HUES48 (cell line): ENCODE measurements around the gene LUZP4.
A peak's percentile ranks its signal among the peaks of the same experiment; 100 is the strongest.
"Not testable (repeated sequence)": the region's sequence is repeated elsewhere in the genome, so short reads cannot be mapped to it uniquely, and the experiment has no call there.

Experiments used
- H3K27ac ChIP-seq: one replicate; pipeline ENCODE4 v1.7.0; 2013; ENCODE audit warnings: low read depth, low read length, inconsistent platforms
- H3K27me3 ChIP-seq: 2 replicates; pipeline ENCODE4 v1.6.1; 2013; ENCODE audit warnings: mild to moderate bottlenecking, low read length; ENCODE audit not compliant: control insufficient read depth, insufficient read depth
- H3K36me3 ChIP-seq: 2 replicates; pipeline ENCODE4 v1.6.1; 2013; ENCODE audit warnings: low read length; ENCODE audit not compliant: control insufficient read depth, insufficient read depth
- H3K4me1 ChIP-seq: 2 replicates; pipeline ENCODE4 v1.6.1; 2013; ENCODE audit warnings: mild to moderate bottlenecking, low read length; ENCODE audit not compliant: control insufficient read depth, insufficient read depth
- H3K4me3 ChIP-seq: 2 replicates; pipeline ENCODE4 v1.5.1; 2013; ENCODE audit warnings: mild to moderate bottlenecking, low read depth, low read length
- H3K9ac ChIP-seq: 2 replicates; pipeline ENCODE4 v1.6.1; 2013; ENCODE audit warnings: mild to moderate bottlenecking, low read depth, low read length, moderate library complexity
- H3K9me3 ChIP-seq: 2 replicates; pipeline ENCODE4 v1.6.1; 2013; ENCODE audit warnings: low read length; ENCODE audit not compliant: control insufficient read depth, insufficient read depth

The LUZP4 gene

GRCh38 chrX:115333446-115333845 lies 43.9 kb downstream of the LUZP4 start:
- 0 out of 2 replicates have a peak, but pooled peaks cover 3% of the 10 kb centered on the region for H3K27me3 ChIP-seq
- H3K4me1 ChIP-seq: peaks cover 16% of the 10 kb centered on the region
- no peak overlapping the region for H3K4me3 ChIP-seq
- no peak overlapping the region for H3K9ac ChIP-seq
- no peaks in the 10 kb centered on the region for H3K9me3 ChIP-seq
- no peak overlapping the region for H3K27ac ChIP-seq
- H3K36me3 ChIP-seq: no peaks in the 10 kb centered on the region

- no peaks in the 10 kb centered on the region for H3K36me3 ChIP-seq
- H3K4me3 ChIP-seq: no peak overlapping the region
- peaks cover 7% of the 10 kb centered on the region; the same call in 1 of the 2 replicates for H3K27me3 ChIP-seq
- no peaks in the 10 kb centered on the region for H3K9me3 ChIP-seq
- no peak overlapping the region for H3K9ac ChIP-seq
- H3K27ac ChIP-seq: no peak overlapping the region
- peaks cover 15% of the 10 kb centered on the region for H3K4me1 ChIP-seq
These were observed 48.1 kb downstream of the LUZP4 start for GRCh38 chrX:115337491-115338144.

DNA sequence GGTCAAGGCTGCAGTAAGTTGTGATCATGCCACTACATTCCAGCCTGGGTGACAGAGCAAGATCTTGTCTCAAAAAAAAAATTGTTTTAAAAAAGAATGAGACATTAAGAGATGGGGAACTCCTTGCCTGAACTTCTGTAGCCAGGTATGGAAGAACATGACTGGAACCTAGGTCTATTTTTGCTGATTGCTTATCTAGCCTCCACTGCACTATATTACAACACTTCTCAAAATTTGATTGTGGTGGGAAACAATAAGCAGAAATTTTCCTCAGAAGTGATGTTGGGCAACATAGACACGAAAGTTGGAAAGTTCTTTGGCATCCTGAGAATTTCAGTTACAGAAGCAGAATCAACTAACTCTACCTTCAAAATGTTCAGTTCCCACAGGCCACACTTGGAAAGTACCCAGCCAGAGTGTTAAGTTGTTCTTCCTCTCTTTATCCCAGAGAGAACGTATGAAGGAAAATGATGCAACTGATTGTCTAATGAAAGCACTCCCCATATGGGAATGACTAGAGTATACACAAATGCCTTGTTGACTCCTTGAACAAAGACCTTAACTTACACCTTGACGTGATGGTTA lies 50.0 kb downstream of the LUZP4 start:
- peaks cover 9% of the 10 kb centered on the region for H3K4me1 ChIP-seq

DNA sequence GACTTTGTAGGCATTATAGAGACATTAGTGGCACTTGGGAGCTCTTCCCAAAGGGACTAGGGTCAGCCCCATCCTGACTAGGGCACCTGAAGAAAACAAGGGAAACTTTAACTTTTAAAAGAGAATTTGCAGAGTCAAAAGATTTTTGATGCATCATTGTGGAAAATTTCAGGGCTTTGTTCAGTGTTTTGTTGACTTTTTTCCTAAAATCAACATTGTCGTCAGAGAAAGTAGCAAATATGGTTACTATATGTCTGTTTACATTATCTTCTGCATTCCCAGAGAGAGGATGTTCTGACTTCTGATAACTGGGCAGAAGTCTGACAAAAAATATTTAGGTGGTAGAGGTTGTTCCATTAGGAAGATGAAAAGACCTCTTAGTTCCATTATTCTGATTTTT lies 51.9 kb downstream of the LUZP4 start:
- peaks cover 16% of the 10 kb centered on the region for H3K4me1 ChIP-seq
- H3K36me3 ChIP-seq: no peaks in the 10 kb centered on the region
- H3K9ac ChIP-seq: no peak overlapping the region
- peaks cover 5% of the 10 kb centered on the region; the same call in 1 of the 2 replicates for H3K27me3 ChIP-seq
- no peak overlapping the region for H3K4me3 ChIP-seq
- H3K9me3 ChIP-seq: no peaks in the 10 kb centered on the region
- no peak overlapping the region for H3K27ac ChIP-seq

More for the DNA sequence above, 50.0 kb downstream of the LUZP4 start:
- no peak overlapping the region for H3K9ac ChIP-seq
- no peaks in the 10 kb centered on the region for H3K36me3 ChIP-seq
- H3K27me3 ChIP-seq: peaks cover 5% of the 10 kb centered on the region; the same call in 1 of the 2 replicates
- H3K4me3 ChIP-seq: no peak overlapping the region
- H3K27ac ChIP-seq: no peak overlapping the region
- H3K9me3 ChIP-seq: no peaks in the 10 kb centered on the region

- H3K4me3 ChIP-seq: no peak overlapping the region
- peaks cover 7% of the 10 kb centered on the region; the same call in 1 of the 2 replicates for H3K9me3 ChIP-seq
- no peaks in the 10 kb centered on the region for H3K36me3 ChIP-seq
- H3K4me1 ChIP-seq: peaks cover 16% of the 10 kb centered on the region
- H3K9ac ChIP-seq: no peak overlapping the region
- peak overlapping the region; percentile 75 for H3K27ac ChIP-seq
- peaks cover 5% of the 10 kb centered on the region; the same call in 1 of the 2 replicates for H3K27me3 ChIP-seq
These were observed 55.5 kb downstream of the LUZP4 start for GRCh38 chrX:115344885-115345614.

DNA sequence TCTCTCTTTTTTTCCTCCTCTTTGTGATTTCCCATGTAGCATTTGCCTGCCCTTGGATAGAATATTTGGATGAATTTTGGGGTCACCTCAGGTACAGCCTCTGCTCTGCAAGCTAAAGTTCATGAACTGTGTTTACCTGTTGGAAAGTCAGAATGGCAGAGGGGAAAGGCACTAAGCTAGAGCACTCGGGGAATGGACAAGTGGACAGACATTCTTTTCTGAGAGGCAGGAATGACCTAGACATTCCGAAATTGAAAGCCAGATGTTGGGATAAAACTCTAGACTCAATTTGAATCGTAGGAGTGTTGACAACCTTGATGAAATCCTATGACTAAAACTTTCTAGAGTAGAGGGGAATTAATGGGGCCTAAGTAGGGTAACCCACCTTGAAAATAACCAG lies 56.1 kb downstream of the LUZP4 start:
- H3K4me3 ChIP-seq: no peak overlapping the region
- no peak overlapping the region for H3K9ac ChIP-seq
- peaks cover 7% of the 10 kb centered on the region; the same call in 1 of the 2 replicates for H3K9me3 ChIP-seq
- H3K36me3 ChIP-seq: no peaks in the 10 kb centered on the region
- H3K27ac ChIP-seq: peak overlapping the region; percentile 75
- peaks cover 7% of the 10 kb centered on the region; the same call in 1 of the 2 replicates for H3K27me3 ChIP-seq
- H3K4me1 ChIP-seq: peaks cover 15% of the 10 kb centered on the region

DNA sequence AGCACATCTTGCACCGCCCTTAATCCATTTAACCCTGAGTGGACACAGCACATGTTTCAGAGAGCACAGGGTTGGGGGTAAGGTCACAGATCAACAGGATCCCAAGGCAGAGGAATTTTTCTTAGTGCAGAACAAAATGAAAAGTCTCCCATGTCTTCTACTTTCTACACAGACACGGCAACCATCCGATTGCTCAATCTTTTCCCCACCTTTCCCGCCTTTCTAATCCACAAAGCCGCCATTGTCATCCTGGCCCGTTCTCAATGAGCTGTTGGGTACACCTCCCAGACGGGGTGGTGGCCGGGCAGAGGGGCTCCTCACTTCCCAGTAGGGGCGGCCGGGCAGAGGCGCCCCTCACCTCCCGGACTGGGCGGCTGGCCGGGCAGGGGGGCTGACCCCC lies 57.2 kb downstream of the LUZP4 start:
- not testable (repeated sequence) for H3K4me3 ChIP-seq, H3K9me3 ChIP-seq, H3K36me3 ChIP-seq, H3K9ac ChIP-seq, H3K27me3 ChIP-seq, H3K27ac ChIP-seq
- H3K4me1 ChIP-seq: peaks cover 11% of the 10 kb centered on the region

- no peak overlapping the region for H3K27ac ChIP-seq
- peaks cover 11% of the 10 kb centered on the region for H3K4me1 ChIP-seq
- H3K9me3 ChIP-seq: peaks cover 7% of the 10 kb centered on the region; the same call in 1 of the 2 replicates
- H3K27me3 ChIP-seq: peaks cover 7% of the 10 kb centered on the region; the same call in 1 of the 2 replicates
- H3K9ac ChIP-seq: no peak overlapping the region
- no peaks in the 10 kb centered on the region for H3K36me3 ChIP-seq
- no peak overlapping the region for H3K4me3 ChIP-seq
These were observed 59.1 kb downstream of the LUZP4 start for GRCh38 chrX:115348446-115349225.

DNA sequence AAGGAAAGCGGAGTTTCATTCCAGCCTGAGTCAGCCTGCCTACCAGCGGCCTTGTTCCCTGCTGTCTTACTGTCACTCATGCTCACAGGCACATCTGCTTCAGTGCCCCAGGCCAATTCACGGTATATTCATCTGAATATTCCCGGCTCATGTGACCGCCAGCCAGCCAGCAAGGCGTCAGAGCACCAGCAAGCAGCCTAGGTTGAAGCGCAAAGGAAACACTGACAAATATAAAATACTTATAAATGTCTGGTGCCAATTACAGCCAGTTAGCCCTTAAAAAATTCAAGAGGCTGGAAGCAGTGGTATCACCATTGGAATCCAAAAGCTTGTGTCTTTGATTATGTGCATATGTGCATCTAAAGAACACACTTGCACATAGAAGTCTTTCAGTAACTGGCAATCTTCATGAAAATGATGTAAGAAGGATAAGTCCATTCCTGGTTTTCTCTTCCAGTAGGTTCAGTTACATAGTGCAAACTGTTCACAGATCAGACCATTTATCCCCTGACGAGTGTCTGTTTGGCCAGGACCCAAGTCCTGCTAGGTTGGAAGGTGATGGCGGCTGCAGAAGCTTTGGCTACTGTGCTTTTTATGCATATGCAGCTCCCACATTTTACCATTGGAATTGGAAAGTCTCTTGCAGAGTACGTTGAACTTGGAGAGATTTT lies 61.3 kb downstream of the LUZP4 start:
- Histone ChIP-seq H3K27ac (no peak overlapping the region), H3K9me3 (peaks cover 7% of the 10 kb centered on the region; the same call in 1 of the 2 replicates), H3K9ac (no peak overlapping the region), H3K27me3 (peaks cover 24% of the 10 kb centered on the region), H3K4me1 (no peaks in the 10 kb centered on the region; the same call in 1 of the 2 replicates), H3K36me3 (no peaks in the 10 kb centered on the region), H3K4me3 (no peak overlapping the region)

GRCh38 chrX:115356369-115356768 lies 66.9 kb downstream of the LUZP4 start:
- H3K4me1 ChIP-seq: no peaks in the 10 kb centered on the region
- H3K27ac ChIP-seq: no peak overlapping the region
- H3K9ac ChIP-seq: no peak overlapping the region
- H3K27me3 ChIP-seq: peaks cover 53% of the 10 kb centered on the region
- no peaks in the 10 kb centered on the region for H3K9me3 ChIP-seq
- no peaks in the 10 kb centered on the region for H3K36me3 ChIP-seq
- H3K4me3 ChIP-seq: no peak overlapping the region
